Right atrium auricular region (tissue), 2 donors: ENCODE measurements around the gene NHS. TPM values are rescaled to one million over a fixed set of nuclear protein-coding genes. Genes with fewer than 3 reads are reported as not detected.
A peak's percentile ranks its signal among the peaks of the same experiment; 100 is the strongest.

Experiments
- DNase-seq: peaks from one replicate; pipeline ENCODE4 v3.0.0-alpha.2; 2019; ENCODE audit warnings: low spot score
- H3K27ac ChIP-seq, 2 donors: fragments of 200-600 bp; sonication (generic); 1 replicate in 1 of 2; 2 replicates in 1 of 2; pipeline ENCODE4 v1.5.1; 2016 to 2019
- H3K27me3 ChIP-seq, 2 donors: fragments of 200-600 bp; sonication (generic); one replicate each; pipeline versions ENCODE4 v1.5.1 to v1.6.0; 2017 to 2019
- H3K36me3 ChIP-seq: fragments of 200-600 bp; sonication (generic); one replicate; pipeline ENCODE4 v1.5.1; 2016
- H3K4me1 ChIP-seq, 2 donors: fragments of 200-600 bp; sonication (generic); one replicate each; pipeline versions ENCODE4 v1.5.1 to v1.6.0; 2017 to 2019
- H3K4me3 ChIP-seq, 2 donors: fragments of 200-600 bp; sonication (generic); 1 replicate in 1 of 2; 2 replicates in 1 of 2; pipeline ENCODE4 v1.5.1; 2017 to 2019; ENCODE audit warnings: mild to moderate bottlenecking in 1 of 2, moderate library complexity in 1 of 2
- H3K9me3 ChIP-seq, 2 donors: fragments of 200-600 bp; sonication (generic); one replicate each; pipeline ENCODE4 v1.5.1; 2019
- total RNA-seq, 2 donors: library from RNA; depleted of rRNA; stranded (reverse); fragments of >200 nt; gene quantifications; one replicate each; pipeline ENCODE4 v1.1.0, GENCODE V29; 2016
- TF ChIP-seq, protein P1 (sequence below), 2 donors: fragments of 200-600 bp; sonication (generic); IDR thresholded peaks; one replicate each; pipeline ENCODE4 v1.5.1; 2019; ENCODE audit warnings: antibody characterized with exemption in 2 of 2

NHS gene
- 1 to 10 TPM in 1 of 2 donors, under 1 TPM in 1; 0.59 to 2.0 TPM for total RNA-seq

DNA sequence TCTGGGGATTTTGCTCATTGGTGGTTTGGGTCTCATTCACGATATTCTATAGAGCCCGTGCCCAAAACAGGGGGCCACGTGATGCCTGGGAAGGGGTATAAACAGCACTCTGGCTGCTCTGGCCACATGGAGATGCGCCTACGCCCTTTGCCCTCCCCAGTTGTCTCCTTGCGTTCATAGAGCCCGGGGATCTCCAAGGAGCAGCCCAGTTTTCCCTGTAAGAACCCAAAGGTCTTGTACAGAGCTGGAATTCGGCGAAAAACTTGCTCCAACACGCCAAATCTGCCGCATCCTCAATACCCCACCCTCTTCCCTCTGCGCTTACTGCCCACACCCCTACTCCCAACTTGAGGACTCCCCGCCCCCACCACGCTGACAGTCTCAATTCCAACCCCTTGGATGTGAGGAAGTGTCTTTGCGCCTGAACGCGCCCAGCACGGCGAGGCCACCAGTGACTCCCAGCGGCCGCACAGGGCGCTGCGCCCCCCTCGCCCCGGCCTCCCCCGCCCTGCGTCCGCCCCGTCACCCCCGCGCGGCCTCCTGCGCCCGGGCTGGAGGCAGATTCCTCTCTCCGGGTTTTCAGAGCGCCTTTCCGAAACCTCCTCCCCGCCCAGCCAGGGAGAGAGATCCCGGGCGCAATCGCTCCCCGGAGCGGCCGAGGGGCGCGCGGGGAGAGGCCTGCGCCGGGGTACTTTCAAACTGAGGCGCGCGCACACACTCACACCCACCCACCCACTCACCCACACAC, at the start of gene NHS:
Gene NHS, plus strand, starts transcription at position 582 of the 748 bp plus-strand sequence. CDS start 558 bp downstream, outside the sequence.
- Histone ChIP-seq H3K36me3 (no peaks in the 10 kb centered on the region), H3K4me1 (no peaks in the 10 kb centered on the region), H3K4me3 (peak within 1 kb of the TSS; percentile 43 to 54), H3K27ac (peak within 1 kb of the TSS in 1 of 2 donors; percentile 51), H3K27me3 (no peaks in the 10 kb centered on the region), H3K9me3 (no peaks in the 10 kb centered on the region)
- TF ChIP-seq, protein P1, sequence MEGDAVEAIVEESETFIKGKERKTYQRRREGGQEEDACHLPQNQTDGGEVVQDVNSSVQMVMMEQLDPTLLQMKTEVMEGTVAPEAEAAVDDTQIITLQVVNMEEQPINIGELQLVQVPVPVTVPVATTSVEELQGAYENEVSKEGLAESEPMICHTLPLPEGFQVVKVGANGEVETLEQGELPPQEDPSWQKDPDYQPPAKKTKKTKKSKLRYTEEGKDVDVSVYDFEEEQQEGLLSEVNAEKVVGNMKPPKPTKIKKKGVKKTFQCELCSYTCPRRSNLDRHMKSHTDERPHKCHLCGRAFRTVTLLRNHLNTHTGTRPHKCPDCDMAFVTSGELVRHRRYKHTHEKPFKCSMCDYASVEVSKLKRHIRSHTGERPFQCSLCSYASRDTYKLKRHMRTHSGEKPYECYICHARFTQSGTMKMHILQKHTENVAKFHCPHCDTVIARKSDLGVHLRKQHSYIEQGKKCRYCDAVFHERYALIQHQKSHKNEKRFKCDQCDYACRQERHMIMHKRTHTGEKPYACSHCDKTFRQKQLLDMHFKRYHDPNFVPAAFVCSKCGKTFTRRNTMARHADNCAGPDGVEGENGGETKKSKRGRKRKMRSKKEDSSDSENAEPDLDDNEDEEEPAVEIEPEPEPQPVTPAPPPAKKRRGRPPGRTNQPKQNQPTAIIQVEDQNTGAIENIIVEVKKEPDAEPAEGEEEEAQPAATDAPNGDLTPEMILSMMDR (IDR thresholded peaks at IDR 0.05) = peak; percentile 48 to 61
- DNase-seq = peak; percentile 63

DNA sequence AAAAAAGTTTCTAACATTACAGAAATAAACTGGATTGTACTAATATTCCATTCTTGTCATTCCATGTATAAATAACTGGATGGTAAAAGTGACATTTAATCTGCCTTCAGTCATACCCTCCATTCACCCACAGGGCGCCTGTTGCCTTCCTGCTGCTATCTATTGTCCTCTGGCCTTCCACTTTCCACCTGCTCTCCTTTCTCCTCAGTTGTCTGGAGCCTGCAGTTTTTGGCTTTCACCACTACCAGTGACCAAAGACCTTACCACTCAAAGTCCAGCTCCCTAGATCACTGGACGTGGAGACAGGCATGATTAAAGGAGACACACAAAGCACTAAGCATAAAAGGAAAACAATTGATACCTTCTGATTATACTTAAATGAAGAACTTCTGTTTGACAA, 46.2 kb upstream of the NHS start:
- Histone ChIP-seq H3K36me3 (no peaks in the 10 kb centered on the region), H3K4me1 (no peaks in the 10 kb centered on the region), H3K9me3 (no peaks in the 10 kb centered on the region), H3K4me3 (no peak overlapping the region), H3K27me3 (no peaks in the 10 kb centered on the region), H3K27ac (no peak overlapping the region)
- DNase-seq = no peak
- TF ChIP-seq, protein P1 (IDR thresholded peaks at IDR 0.05) = no peak

DNA sequence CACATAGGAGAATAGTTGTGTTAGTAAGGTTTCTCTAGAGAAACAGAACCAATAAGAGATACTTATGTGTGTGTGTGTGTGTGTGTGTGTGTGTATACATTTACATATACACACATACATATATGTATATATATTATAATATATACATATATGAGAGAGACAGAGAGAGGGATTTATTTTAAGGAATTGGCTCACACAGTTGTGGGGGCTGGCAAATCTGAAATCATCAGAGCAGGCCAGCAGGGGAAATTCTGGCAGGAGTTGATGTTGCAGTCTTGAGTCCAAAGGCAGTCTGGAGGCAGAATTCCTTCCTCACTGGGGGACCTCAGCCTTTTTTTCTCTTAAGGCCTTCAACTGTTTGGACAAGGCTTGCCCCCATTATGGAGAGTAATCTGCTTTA, 38.6 kb upstream of the NHS start:
- Histone ChIP-seq H3K9me3 (no peaks in the 10 kb centered on the region), H3K27ac (no peak overlapping the region), H3K36me3 (no peaks in the 10 kb centered on the region), H3K4me1 (no peaks in the 10 kb centered on the region), H3K4me3 (no peak overlapping the region), H3K27me3 (no peaks in the 10 kb centered on the region)
- DNase-seq = no peak
- TF ChIP-seq, protein P1 (IDR thresholded peaks at IDR 0.05) = no peak

DNA sequence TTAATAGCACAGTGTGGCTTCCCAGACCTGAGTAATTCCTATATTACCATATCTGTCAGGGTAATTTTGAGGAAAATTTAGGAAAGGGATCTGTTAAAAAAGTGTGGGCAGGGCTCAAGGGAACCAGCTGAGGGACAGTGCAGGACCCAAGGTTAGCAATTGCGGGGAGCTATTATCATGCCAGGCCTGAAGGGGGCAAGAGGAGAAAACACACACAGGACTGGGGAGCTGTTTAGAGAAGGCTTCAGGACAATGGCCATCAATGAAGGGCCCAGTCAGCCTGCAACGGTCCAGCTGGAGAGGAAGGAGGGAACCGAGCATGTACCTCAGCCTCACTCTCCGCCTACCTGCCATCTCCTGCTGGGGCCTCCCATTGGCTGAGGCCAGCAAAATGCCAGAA, 19.0 kb upstream of the NHS start:
- TF ChIP-seq, protein P1 (IDR thresholded peaks at IDR 0.05) = no peak
- Histone ChIP-seq H3K4me1 (no peaks in the 10 kb centered on the region), H3K27me3 (no peaks in the 10 kb centered on the region), H3K9me3 (peaks cover 0 to 12% of the 10 kb centered on the region in 2 donors), H3K27ac (no peak overlapping the region), H3K4me3 (no peak overlapping the region), H3K36me3 (no peaks in the 10 kb centered on the region)
- no peak for DNase-seq

DNA sequence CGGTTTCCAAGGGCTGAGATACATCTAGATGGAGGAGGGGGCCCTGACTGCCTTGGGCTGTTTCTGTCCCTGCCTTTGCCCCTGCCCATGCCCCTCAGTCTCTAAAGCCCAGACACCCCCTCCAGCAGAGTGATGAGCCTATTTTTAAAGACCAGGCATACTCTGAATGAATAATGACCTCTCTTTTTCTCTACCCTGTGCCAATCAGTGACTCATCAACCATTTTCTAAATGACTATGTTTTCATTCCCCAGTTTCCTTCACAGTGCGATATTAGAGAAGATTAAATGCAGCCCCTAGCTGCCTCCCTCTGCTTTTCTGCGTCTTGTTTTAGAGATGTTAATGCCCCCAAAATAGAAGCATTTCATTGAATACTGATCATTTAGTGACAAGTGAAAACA, 15.5 kb upstream of the NHS start:
- no peak for DNase-seq
- Histone ChIP-seq H3K4me3 (no peak overlapping the region), H3K9me3 (no peaks in the 10 kb centered on the region), H3K27ac (no peak overlapping the region), H3K36me3 (no peaks in the 10 kb centered on the region), H3K4me1 (no peaks in the 10 kb centered on the region), H3K27me3 (no peaks in the 10 kb centered on the region)
- TF ChIP-seq, protein P1 (IDR thresholded peaks at IDR 0.05) = no peak

DNA sequence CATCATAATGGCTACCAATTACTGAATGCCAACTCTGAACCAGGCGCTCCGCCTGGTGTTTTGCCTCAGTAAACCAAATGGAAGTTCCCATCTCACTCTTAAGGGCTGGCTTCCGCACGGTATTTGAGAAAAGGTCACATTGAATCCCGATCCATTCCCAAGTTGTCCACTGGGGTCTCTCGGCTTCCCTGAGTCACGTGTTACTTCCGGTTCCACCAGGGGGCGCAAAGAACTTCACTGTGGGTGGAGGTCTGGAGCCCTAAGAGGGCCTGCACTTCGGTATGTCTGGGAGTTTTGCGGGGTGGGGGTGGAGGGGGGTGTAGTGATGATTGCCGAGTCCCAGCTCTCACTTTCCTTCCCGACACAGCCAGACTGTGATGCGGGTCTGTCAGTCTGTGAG, 13.4 kb upstream of the NHS start:
- DNase-seq = no peak
- no peak overlapping the region for H3K4me3 ChIP-seq
- no peaks in the 10 kb centered on the region for H3K9me3 ChIP-seq
- no peaks in the 10 kb centered on the region for H3K4me1 ChIP-seq
- H3K27me3 ChIP-seq = no peaks in the 10 kb centered on the region
- TF ChIP-seq, protein P1 (IDR thresholded peaks at IDR 0.05) = peak in 1 of 2 donors; percentile 14
- no peak overlapping the region for H3K27ac ChIP-seq
- no peaks in the 10 kb centered on the region for H3K36me3 ChIP-seq
